LNCaP clone FGC (cell line): Measurements from ENCODE around the gene SCAF4.

ENCODE experiments used
- DNase-seq: peaks from one replicate; pipeline ENCODE4 v3.0.0-alpha.2; 2011; ENCODE audit warnings: low read depth
- H3K4me3 ChIP-seq: 2 replicates; pipeline ENCODE4 v1.5.1; 2011; ENCODE audit warnings: mild to moderate bottlenecking, low read depth, low read length, control low read depth
- CTCF ChIP-seq: IDR thresholded peaks from 2 replicates; pipeline ENCODE4 v1.5.1; 2012; ENCODE audit warnings: mild to moderate bottlenecking; ENCODE audit not compliant: control insufficient read depth, insufficient read depth; ENCODE audit errors: extremely low read depth

The SCAF4 gene

DNA sequence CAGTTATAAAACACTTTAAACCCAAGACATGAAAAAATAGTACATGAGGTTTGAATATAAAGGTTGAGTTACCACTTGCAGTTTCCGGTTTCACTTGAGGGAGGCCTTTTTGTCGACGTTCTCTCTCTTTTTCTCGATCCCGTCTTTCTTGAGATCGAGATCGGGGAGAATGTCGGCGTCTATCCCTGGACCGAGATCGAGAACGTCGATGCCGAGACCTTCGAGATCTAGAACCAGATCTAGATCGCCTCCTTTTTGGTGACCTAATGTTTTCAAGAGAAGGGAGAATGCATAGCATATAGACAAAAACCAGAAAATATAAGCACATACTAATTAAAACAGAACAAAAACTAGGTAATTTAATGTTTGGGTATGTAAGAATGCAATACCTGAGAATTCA, 38.7 kb downstream of the SCAF4 start:
- no peak for TF ChIP-seq CTCF
- H3K4me3 ChIP-seq = no peak overlapping the region
- no peak for DNase-seq

- TF ChIP-seq CTCF = no peak
- H3K4me3 ChIP-seq = no peak overlapping the region
- no peak for DNase-seq
Measured at GRCh38 chr21:31688603-31689368, 43.1 kb downstream of the SCAF4 start.

GRCh38 chr21:31687108-31687507, 44.8 kb downstream of the SCAF4 start:
- TF ChIP-seq CTCF = no peak
- H3K4me3 ChIP-seq = no peak overlapping the region

GRCh38 chr21:31686272-31686915, 45.5 kb downstream of the SCAF4 start:
- H3K4me3 ChIP-seq = no peak overlapping the region
- no peak for DNase-seq
- TF ChIP-seq CTCF = no peak

More at GRCh38 chr21:31687108-31687507, 44.8 kb downstream of the SCAF4 start:
- DNase-seq = no peak

GRCh38 chr21:31684918-31685317, 47.0 kb downstream of the SCAF4 start:
- no peak for TF ChIP-seq CTCF
- DNase-seq = no peak
- H3K4me3 ChIP-seq = no peak overlapping the region

GRCh38 chr21:31683029-31683428, 48.9 kb downstream of the SCAF4 start:
- DNase-seq = no peak
- no peak for TF ChIP-seq CTCF

More at GRCh38 chr21:31683029-31683428, 48.9 kb downstream of the SCAF4 start:
- no peak overlapping the region for H3K4me3 ChIP-seq
